Large intestine (tissue), 3 donors: Measurements from ENCODE around the gene HNRNPA1. TPM values are rescaled to one million over a fixed set of nuclear protein-coding genes. Genes with fewer than 3 reads are reported as not detected.
"Not testable (repeated sequence)": the region's sequence is repeated elsewhere in the genome, so short reads cannot be mapped to it uniquely, and the experiment has no call there.

ENCODE experiments used
- DNase-seq, 2 donors: peaks; one replicate each; pipeline versions ENCODE4 v3.0.0 to v3.0.0-alpha.2; 2013
- H3K27ac ChIP-seq: one replicate; pipeline ENCODE4 v1.5.1; 2013; ENCODE audit warnings: low read length
- H3K27me3 ChIP-seq: 2 replicates; pipeline ENCODE4 v1.6.1; 2013; ENCODE audit warnings: low read length; ENCODE audit not compliant: control insufficient read depth, insufficient read depth
- H3K36me3 ChIP-seq: 2 replicates; pipeline ENCODE4 v1.6.1; 2013; ENCODE audit warnings: low read length; ENCODE audit not compliant: control insufficient read depth, insufficient read depth
- H3K4me1 ChIP-seq: one replicate; pipeline ENCODE4 v1.6.1; 2013; ENCODE audit warnings: low read length; ENCODE audit not compliant: control insufficient read depth, insufficient read depth
- H3K4me3 ChIP-seq: one replicate; pipeline ENCODE4 v1.5.1; 2013; ENCODE audit warnings: low read length
- H3K9me3 ChIP-seq: one replicate; pipeline ENCODE4 v1.6.1; 2013; ENCODE audit warnings: mild to moderate bottlenecking, low read depth, low read length, moderate library complexity; ENCODE audit not compliant: control insufficient read depth
- WGBS: methylation state at CpG from one replicate; pipeline ENCODE4 v1.1.5; 2013; ENCODE audit warnings: low lambda C conversion rate; ENCODE audit not compliant: insufficient coverage; 5-methylcytosine and 5-hydroxymethylcytosine counted together
- polyA plus RNA-seq: library from polyadenylated mRNA; unstranded; fragments of 120-200 nt; gene quantifications from one replicate; pipeline ENCODE4 v1.2.1, GENCODE V29; 2013

The HNRNPA1 gene
- polyA plus RNA-seq, 1 donor = 2,413 TPM

- Histone ChIP-seq H3K27me3 (no peaks in the 10 kb centered on the region), H3K4me1 (no peaks in the 10 kb centered on the region), H3K9me3 (no peaks in the 10 kb centered on the region), H3K4me3 (no peak overlapping the region), H3K36me3 (peaks cover 10% of the 10 kb centered on the region), H3K27ac (no peak overlapping the region)
- DNase-seq = no peak
- no CpG with 5 or more reads among the region's 1 CpG for WGBS
Measured at GRCh38 chr12:54272214-54272613, 8.3 kb upstream of the HNRNPA1 start.

DNA sequence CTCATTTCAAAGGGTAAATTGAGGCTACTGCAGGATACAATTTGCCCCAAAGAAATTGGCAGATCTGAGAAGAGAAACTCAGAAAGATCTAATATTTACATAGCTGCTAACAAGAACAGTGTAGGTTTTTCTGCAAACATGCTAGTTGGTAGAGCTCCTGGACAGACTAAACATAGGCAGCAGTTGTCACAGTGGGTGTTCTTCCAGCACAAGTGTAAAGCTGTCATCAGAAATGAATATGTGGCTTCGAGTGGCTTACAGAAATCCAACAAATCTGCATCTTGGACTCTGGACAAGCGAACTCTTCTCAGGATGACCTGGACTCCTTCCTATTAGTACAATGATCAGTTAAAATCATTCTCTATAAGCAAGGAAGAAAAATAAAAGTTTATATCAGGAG, 6.5 kb upstream of the HNRNPA1 start:
- Histone ChIP-seq H3K36me3 (peaks cover 10% of the 10 kb centered on the region), H3K27me3 (no peaks in the 10 kb centered on the region), H3K4me1 (peaks cover 7% of the 10 kb centered on the region), H3K9me3 (no peaks in the 10 kb centered on the region), H3K4me3 (no peak overlapping the region), H3K27ac (no peak overlapping the region)
- peak in 1 of 2 donors; percentile 4 for DNase-seq
- WGBS = 71% methylated on average over 1 of the region's 2 CpGs

DNA sequence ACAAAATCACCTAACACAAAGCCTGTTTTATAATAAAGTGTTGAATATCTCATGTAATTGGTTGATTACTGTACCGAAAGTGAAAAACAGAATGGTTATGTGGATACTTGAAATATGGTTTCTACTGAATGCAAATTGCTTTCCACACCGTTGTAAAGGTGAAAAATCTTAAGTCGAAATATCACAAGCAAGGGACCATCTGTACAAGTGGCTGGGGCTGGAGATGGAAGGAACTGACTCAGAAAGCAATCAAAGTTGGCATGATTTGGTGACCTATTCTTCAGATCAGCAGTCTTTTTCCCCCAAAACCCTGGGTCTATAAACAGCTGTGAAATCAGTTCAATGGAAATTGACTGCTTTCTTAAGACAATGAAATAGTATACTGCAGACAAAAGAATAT, 4.2 kb upstream of the HNRNPA1 start:
- Histone ChIP-seq H3K36me3 (peaks cover 11% of the 10 kb centered on the region), H3K27me3 (no peaks in the 10 kb centered on the region), H3K4me3 (no peak overlapping the region), H3K4me1 (peaks cover 7% of the 10 kb centered on the region), H3K9me3 (no peaks in the 10 kb centered on the region), H3K27ac (no peak overlapping the region)
- no CpG with 5 or more reads among the region's 3 CpGs for WGBS
- DNase-seq = no peak

- Histone ChIP-seq H3K36me3 (peaks cover 23% of the 10 kb centered on the region), H3K9me3 (no peaks in the 10 kb centered on the region), H3K4me1 (peaks cover 7% of the 10 kb centered on the region), H3K27ac (no peak overlapping the region), H3K27me3 (no peaks in the 10 kb centered on the region), H3K4me3 (peak overlapping the region; percentile 88)
- DNase-seq = peak in 1 of 2 donors; percentile 22
- no CpG with 5 or more reads among the region's 5 CpGs for WGBS
Measured at GRCh38 chr12:54277823-54278276, 2.7 kb upstream of the HNRNPA1 start.

GRCh38 chr12:54279227-54279631, 1.3 kb upstream of the HNRNPA1 start:
- Histone ChIP-seq H3K9me3 (no peaks in the 10 kb centered on the region), H3K36me3 (peaks cover 30% of the 10 kb centered on the region), H3K27me3 (no peaks in the 10 kb centered on the region), H3K4me3 (peak overlapping the region; percentile 88), H3K4me1 (peaks cover 13% of the 10 kb centered on the region), H3K27ac (peak overlapping the region; percentile 88)
- 0% methylated on average over 1 of the region's 19 CpGs for WGBS
- no peak for DNase-seq

DNA sequence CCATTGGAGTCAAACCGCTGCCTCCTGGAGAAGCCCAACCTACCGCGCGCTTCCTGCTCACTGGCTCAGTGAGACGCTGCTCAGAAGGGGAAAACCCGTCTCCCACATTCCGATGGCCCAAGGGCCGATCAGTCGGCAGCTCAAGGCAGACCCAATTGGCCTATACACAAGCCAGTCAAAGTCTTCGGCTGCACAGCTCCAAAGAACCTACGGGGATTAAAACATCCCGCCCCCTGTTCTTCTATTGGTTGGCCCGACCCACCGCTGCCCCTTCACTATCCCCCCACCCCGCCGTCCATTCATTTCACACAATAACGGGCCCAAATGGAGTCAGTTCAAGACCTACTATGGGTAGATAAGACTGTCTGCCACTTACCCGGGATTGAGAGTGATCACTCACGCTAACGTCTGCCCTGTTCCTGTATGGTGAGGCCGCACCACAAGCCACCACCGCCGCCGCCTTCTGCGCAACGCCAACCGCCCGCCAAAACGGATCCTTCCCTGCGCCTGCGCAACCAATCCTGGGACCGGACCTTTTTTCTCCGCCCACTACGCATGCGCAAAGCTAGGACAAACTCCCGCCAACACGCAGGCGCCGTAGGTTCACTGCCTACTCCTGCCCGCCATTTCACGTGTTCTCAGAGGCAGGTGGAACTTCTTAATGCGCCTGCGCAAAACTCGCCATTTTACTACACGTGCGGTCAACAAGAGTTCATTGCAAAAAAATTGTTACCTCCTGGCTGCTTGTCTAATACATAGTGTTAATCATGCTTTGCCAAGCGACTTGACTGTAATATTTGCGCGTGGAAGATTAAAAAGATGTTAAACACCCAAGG, 676 bp upstream of the HNRNPA1 start, which contains the start of gene CBX5:
CBX5 (minus strand) TSS at position 491 of the 836 bp plus-strand sequence. CDS start 22,472 bp downstream, outside the sequence.
- Histone ChIP-seq H3K9me3 (no peaks in the 10 kb centered on the region), H3K27me3 (no peaks in the 10 kb centered on the region), H3K27ac (peak within 1 kb of the TSS; percentile 88), H3K4me1 (peaks cover 13% of the 10 kb centered on the region), H3K36me3 (peaks cover 31% of the 10 kb centered on the region), H3K4me3 (peak within 1 kb of the TSS; percentile 88)
- DNase-seq = peak; percentile 99
- no CpG with 5 or more reads among the region's 49 CpGs for WGBS

DNA sequence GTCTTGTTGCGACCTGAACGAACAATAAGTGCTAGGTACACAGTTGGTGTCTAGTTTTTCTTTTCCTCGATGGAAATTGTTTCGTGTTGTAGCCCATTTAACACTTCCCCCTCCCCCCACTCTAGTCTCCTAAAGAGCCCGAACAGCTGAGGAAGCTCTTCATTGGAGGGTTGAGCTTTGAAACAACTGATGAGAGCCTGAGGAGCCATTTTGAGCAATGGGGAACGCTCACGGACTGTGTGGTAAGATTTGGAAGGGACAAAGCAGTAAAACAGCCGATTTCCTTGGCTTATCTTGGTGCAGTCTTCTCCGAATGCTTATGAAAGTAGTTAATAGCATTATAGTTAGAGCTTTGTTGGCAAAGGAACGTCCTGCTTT, 724 bp downstream of the HNRNPA1 start:
- peaks cover 43% of the 10 kb centered on the region for H3K36me3 ChIP-seq
- H3K9me3 ChIP-seq, DNase-seq, H3K27me3 ChIP-seq: not testable (repeated sequence)
- WGBS = no CpG with 5 or more reads among the region's 10 CpGs
- peak overlapping the region; percentile 88 for H3K4me3 ChIP-seq
- H3K27ac ChIP-seq = peak overlapping the region; percentile 88
- peaks cover 22% of the 10 kb centered on the region for H3K4me1 ChIP-seq

- H3K36me3 ChIP-seq = peaks cover 46% of the 10 kb centered on the region
- H3K9me3 ChIP-seq, H3K27me3 ChIP-seq, DNase-seq: not testable (repeated sequence)
- H3K4me3 ChIP-seq = peak overlapping the region; percentile 88
- peak overlapping the region; percentile 88 for H3K27ac ChIP-seq
- H3K4me1 ChIP-seq = peaks cover 24% of the 10 kb centered on the region
- 6% methylated on average over 2 of the region's 4 CpGs for WGBS
Measured at GRCh38 chr12:54281694-54282093, 1.2 kb downstream of the HNRNPA1 start.

GRCh38 chr12:54282949-54283593, 2.5 kb downstream of the HNRNPA1 start:
- H3K4me1 ChIP-seq = peaks cover 28% of the 10 kb centered on the region
- H3K9me3 ChIP-seq = no peaks in the 10 kb centered on the region
- no peaks in the 10 kb centered on the region for H3K27me3 ChIP-seq
- peak overlapping the region; percentile 88 for H3K4me3 ChIP-seq
- DNase-seq = no peak
- peaks cover 60% of the 10 kb centered on the region for H3K36me3 ChIP-seq
- H3K27ac ChIP-seq = no peak overlapping the region
- 0% methylated on average over 1 of the region's 11 CpGs for WGBS

DNA sequence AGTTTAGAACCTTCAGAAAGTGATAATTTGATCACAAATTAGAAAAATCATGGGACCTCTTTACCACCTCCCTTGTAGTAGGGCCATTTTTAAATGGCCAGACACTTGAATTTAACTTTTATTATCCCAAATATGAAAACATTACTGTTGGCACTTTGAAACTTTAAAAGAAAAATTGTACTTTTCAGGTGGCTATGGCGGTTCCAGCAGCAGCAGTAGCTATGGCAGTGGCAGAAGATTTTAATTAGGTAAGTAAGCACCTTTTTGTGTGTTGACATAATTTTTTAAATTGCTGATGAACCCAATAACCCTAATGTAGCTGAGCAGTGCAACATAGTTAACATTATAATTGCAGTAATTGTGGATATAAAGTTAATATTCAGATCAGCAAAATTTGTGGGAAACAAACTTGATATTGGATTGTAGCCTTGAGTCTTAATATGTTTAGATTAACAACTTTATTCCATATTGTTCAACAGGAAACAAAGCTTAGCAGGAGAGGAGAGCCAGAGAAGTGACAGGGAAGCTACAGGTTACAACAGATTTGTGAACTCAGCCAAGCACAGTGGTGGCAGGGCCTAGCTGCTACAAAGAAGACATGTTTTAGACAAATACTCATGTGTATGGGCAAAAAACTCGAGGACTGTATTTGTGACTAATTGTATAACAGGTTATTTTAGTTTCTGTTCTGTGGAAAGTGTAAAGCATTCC, 3.7 kb downstream of the HNRNPA1 start:
- H3K27me3 ChIP-seq, DNase-seq, H3K9me3 ChIP-seq: not testable (repeated sequence)
- peaks cover 31% of the 10 kb centered on the region for H3K4me1 ChIP-seq
- H3K36me3 ChIP-seq = peaks cover 62% of the 10 kb centered on the region
- H3K27ac ChIP-seq = peak overlapping the region; percentile 11
- no CpG with 5 or more reads among the region's 2 CpGs for WGBS
- peak overlapping the region; percentile 88 for H3K4me3 ChIP-seq
